HG03064 (cell line): ENCODE results near the gene SYNDIG1.

Experiments
- ATAC-seq: cut with Tn5 transposase; IDR thresholded peaks from one replicate; pipeline ENCODE4 v1.9.1; 2021; ENCODE audit warnings: low read depth; ENCODE audit not compliant: unreplicated experiment

SYNDIG1 gene

DNA sequence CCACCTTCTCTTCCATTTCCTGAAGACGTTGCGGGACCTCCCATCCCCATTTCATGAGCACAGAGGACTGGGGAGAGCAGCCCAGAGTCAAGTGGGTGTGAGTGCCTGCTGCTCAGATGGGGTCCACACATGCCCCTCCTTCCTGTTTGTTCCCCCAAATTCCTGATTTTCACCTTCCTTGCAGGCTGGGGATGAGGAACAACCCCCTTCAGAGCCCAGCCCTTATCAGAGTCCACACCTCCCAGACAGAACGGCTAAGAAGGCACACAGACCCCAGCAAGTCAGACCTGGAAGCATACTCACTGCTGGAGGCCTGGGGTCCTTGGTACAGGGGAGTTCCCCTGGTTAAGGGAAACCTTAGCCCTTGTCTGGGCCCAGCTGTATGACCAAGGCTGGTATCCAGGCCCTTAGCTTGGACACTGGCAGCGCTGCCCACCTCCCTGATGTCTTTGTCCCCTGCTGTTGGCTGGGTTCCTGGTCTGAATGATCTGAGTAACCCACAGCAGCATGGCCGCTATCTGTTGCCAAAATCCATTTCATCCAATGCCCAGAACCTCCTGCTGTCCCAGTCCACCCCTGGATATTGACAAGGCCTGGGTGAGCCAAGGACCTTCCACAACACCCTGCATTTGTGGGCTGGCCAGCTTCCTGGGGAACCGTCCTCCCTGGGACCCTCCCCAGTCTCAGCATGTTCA, 230.9 kb downstream of the SYNDIG1 start:
- ATAC-seq, result no peak

- ATAC-seq, result no peak
Observed at GRCh38 chr20:24701027-24701426, 231.6 kb downstream of the SYNDIG1 start.

DNA sequence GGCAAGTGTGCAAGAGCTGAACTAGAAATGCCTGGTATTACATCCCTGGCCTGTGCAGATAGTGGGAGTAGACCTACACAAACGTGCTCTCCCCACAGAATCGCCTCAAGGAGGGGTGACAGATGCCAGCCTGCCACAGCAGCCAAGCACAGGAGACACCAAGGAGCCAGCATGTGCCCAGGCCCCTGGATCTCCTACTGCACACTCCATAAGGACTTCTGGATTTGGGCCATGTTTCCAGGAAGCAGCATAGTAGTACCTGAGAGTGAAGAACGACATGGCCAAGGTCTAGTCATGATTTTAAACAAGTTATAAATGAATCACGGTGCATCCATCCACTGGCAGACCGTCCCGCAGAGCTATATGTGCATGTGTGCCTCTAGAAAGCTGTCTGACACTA, 232.2 kb downstream of the SYNDIG1 start:
- no peak for ATAC-seq

DNA sequence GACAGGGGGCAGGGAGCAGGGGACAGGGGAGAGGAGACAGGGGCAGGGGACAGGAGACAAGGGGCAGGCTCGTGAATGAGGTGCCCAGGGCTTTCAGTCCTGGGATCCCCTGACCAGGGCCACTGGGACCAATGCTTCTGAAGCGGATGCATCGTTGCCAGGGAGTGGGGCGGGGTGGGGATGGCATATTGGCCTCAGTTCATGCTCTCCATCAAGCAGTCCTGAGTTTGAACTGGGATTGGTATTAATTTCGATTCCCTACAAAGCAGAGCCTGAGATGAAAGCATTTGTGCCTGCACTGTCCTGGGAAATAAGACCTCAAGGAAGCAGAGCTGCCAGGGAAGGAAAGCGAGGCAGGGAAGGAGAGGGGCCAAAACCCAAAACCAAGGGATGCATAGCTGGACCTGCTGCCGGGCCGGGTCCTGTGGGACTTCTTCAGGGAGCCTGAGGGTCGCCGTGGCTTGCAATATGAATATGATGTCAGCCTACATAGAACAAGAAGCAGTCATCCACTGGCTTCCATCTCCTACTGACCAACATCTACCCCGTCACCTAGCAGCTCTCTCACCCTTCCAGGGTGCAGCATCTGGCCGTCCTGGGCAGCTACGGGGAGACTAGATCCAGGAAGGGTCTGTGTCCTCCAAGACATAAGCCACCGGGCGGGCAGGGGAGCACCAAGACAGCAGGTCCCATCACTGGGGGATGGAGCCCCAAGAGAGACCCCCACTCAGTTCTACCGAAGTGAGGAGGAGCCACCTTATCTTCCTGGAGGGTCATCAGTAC, 233.3 kb downstream of the SYNDIG1 start:
- no peak for ATAC-seq

GRCh38 chr20:24703284-24703610, 233.8 kb downstream of the SYNDIG1 start:
- ATAC-seq, result no peak

DNA sequence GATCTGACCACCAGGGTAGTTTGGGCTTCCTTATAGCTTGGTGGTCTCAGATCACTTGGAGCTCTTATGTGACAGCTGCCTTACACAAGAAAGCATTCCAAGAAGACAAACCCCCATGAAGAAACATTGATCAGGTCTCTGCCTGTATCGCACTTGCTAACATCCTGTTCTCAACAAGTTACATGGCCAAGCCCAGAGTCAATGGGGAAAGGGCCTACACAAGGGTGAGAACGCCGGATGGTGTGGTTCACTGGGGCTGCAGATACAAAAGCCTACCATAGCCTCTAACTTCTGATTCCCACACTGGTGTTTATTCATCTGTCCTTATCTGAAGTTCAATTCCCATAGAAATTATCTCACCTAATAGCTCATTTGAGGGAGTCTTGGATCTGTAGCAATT, 235.5 kb downstream of the SYNDIG1 start:
- no peak for ATAC-seq

GRCh38 chr20:24705486-24705885, 236.1 kb downstream of the SYNDIG1 start:
- no peak for ATAC-seq

- ATAC-seq, result no peak
Observed at GRCh38 chr20:24708411-24709295, 239.2 kb downstream of the SYNDIG1 start.
